Osteocyte (in vitro differentiated cells): ENCODE data around the gene MYT1. TPM values are rescaled to one million over a fixed set of nuclear protein-coding genes. Genes with fewer than 3 reads are reported as not detected.
"Not testable (repeated sequence)": the region's sequence is repeated elsewhere in the genome, so short reads cannot be mapped to it uniquely, and the experiment has no call there.

Source experiments
- DNase-seq: peaks from one replicate; pipeline ENCODE4 v3.0.0; 2021; ENCODE audit warnings: mixed read lengths; ENCODE audit not compliant: unreplicated experiment; ENCODE audit errors: extremely low spot score
- H3K27ac Mint-ChIP-seq: one replicate; pipeline ENCODE4 v1.8.0; 2021; ENCODE audit warnings: mild to moderate bottlenecking, mixed read lengths; ENCODE audit not compliant: unreplicated experiment
- H3K27me3 Mint-ChIP-seq: one replicate; pipeline ENCODE4 v1.8.0; 2021; ENCODE audit warnings: mixed read lengths; ENCODE audit not compliant: unreplicated experiment
- H3K36me3 Mint-ChIP-seq: one replicate; pipeline ENCODE4 v1.8.0; 2021; ENCODE audit warnings: mixed read lengths; ENCODE audit not compliant: unreplicated experiment
- H3K4me1 Mint-ChIP-seq: one replicate; pipeline ENCODE4 v1.8.0; 2021; ENCODE audit warnings: mixed read lengths; ENCODE audit not compliant: unreplicated experiment
- H3K4me3 Mint-ChIP-seq: one replicate; pipeline ENCODE4 v1.8.0; 2021; ENCODE audit warnings: mild to moderate bottlenecking, moderate library complexity, mixed read lengths; ENCODE audit not compliant: unreplicated experiment
- H3K9me3 Mint-ChIP-seq: one replicate; pipeline ENCODE4 v1.8.0; 2021; ENCODE audit warnings: mixed read lengths; ENCODE audit not compliant: unreplicated experiment
- total RNA-seq: library from RNA; stranded (reverse); gene quantifications from 2 replicates; pipeline ENCODE4 v1.2.1, GENCODE V29; 2021
- TF ChIP-seq, protein P1 (sequence below): fragments of 200-600 bp; sonication (generic); IDR thresholded peaks from 2 replicates; pipeline ENCODE4 v1.5.0; 2021; ENCODE audit warnings: antibody characterized with exemption, mild to moderate bottlenecking, moderate library complexity

Gene MYT1
- total RNA-seq, 1 donor from 2014 or later: not detected

DNA sequence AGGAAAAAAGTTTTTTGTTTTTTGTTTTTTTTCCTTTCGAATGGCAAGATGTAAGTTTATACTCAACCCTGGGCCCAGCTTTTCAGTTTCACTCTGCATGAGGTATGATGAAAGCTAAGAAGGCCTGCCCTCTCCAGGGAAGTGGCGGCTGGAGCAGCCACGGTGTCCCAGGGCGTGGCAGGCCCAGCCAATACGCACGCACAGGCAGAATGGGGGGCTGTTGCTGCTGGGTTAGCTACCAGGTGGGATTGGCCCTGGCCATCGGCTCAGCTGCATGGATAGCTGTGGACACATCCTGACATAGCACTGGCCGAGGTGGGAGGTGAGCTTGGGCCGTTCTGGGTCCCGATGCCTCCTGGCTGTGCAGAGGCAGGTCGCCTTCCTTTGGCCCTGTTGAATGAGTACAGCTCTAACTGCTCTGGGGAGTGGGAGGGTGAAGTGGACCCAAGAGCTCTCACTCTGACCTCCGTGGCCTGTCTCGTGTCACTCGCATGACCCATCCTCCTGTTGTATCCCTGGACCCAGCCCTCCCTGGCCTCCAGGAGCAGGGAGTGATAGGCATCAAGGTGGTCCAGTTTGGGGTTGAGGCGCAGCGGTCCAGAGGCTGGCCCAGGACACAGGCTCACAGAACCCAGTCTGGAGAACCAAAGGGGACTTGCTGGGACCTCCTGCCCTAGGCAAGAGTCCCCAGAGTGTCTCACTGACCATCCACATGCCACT, 18.1 kb downstream of the MYT1 start:
- DNase-seq: no peak
- TF ChIP-seq, protein P1, sequence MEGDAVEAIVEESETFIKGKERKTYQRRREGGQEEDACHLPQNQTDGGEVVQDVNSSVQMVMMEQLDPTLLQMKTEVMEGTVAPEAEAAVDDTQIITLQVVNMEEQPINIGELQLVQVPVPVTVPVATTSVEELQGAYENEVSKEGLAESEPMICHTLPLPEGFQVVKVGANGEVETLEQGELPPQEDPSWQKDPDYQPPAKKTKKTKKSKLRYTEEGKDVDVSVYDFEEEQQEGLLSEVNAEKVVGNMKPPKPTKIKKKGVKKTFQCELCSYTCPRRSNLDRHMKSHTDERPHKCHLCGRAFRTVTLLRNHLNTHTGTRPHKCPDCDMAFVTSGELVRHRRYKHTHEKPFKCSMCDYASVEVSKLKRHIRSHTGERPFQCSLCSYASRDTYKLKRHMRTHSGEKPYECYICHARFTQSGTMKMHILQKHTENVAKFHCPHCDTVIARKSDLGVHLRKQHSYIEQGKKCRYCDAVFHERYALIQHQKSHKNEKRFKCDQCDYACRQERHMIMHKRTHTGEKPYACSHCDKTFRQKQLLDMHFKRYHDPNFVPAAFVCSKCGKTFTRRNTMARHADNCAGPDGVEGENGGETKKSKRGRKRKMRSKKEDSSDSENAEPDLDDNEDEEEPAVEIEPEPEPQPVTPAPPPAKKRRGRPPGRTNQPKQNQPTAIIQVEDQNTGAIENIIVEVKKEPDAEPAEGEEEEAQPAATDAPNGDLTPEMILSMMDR: no peak
- peaks cover 6% of the 10 kb centered on the region for H3K27me3 Mint-ChIP-seq
- no peaks in the 10 kb centered on the region for H3K9me3 Mint-ChIP-seq
- H3K4me1 Mint-ChIP-seq: no peaks in the 10 kb centered on the region
- H3K4me3 Mint-ChIP-seq: no peak overlapping the region
- H3K27ac Mint-ChIP-seq: no peak overlapping the region
- no peaks in the 10 kb centered on the region for H3K36me3 Mint-ChIP-seq

DNA sequence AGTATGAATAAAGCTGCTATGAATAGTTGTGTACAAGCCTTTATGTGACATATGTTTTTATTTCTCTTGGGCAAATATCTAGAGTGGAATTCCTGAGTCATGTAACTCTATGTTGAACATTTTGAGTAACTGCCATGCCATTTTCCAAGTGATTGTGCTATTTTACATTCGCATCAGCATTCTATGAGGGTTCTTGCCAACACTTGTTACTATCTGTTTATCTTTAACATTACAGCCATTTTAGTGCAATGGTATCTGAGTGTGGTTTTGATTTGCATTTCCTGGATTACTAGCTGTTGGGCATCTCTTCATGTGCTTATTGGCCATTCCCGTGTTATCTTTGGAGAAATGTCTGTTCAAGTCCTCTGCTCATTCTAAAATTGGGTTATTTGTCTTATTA, 19.1 kb downstream of the MYT1 start:
- H3K4me3 Mint-ChIP-seq: no peak overlapping the region
- H3K27ac Mint-ChIP-seq: no peak overlapping the region
- no peak for DNase-seq
- H3K36me3 Mint-ChIP-seq: no peaks in the 10 kb centered on the region
- peaks cover 6% of the 10 kb centered on the region for H3K27me3 Mint-ChIP-seq
- H3K4me1 Mint-ChIP-seq: no peaks in the 10 kb centered on the region
- no peaks in the 10 kb centered on the region for H3K9me3 Mint-ChIP-seq
- TF ChIP-seq, protein P1: no peak

GRCh38 chr20:64184795-64185194, 20.5 kb downstream of the MYT1 start:
- H3K4me3 Mint-ChIP-seq: no peak overlapping the region
- TF ChIP-seq, protein P1: no peak
- DNase-seq: no peak
- H3K27ac Mint-ChIP-seq: no peak overlapping the region
- H3K36me3 Mint-ChIP-seq: no peaks in the 10 kb centered on the region
- no peaks in the 10 kb centered on the region for H3K9me3 Mint-ChIP-seq
- peaks cover 13% of the 10 kb centered on the region for H3K27me3 Mint-ChIP-seq
- H3K4me1 Mint-ChIP-seq: no peaks in the 10 kb centered on the region

DNA sequence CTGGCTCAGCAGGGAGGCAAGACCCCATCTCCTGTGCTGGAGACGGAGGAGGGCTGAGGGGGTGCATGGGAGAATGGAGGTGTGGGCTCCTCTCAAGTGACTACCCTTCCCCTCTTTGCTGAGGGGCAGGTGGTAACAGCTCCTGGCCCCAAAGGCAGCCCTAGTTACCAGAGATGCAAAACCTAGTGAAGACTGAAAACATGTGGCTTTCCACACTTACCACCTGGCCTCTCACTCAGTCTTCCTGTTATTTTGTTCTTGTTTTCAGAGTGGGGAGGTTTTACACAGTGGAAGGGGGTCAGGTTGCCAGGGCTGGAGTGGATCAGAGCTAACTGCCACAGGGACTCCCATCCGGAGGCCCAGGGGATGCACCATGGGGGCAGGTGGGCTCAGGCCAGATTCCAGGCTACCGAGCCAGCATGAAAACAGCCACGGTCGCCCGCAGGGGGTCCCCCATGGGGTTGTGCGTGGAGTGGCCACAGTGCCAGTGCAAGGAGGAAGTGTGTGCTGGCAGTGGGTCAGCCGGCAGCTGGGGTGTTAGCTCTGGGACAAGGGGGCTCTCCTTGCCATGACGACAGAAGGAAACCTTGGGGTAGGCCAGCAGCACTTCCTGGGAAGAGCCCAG, 21.1 kb downstream of the MYT1 start:
- Mint-ChIP-seq H3K4me1 (no peaks in the 10 kb centered on the region), H3K36me3 (no peaks in the 10 kb centered on the region), H3K9me3 (no peaks in the 10 kb centered on the region), H3K27ac (no peak overlapping the region), H3K27me3 (peaks cover 17% of the 10 kb centered on the region), H3K4me3 (no peak overlapping the region)
- DNase-seq: no peak
- TF ChIP-seq, protein P1: no peak

DNA sequence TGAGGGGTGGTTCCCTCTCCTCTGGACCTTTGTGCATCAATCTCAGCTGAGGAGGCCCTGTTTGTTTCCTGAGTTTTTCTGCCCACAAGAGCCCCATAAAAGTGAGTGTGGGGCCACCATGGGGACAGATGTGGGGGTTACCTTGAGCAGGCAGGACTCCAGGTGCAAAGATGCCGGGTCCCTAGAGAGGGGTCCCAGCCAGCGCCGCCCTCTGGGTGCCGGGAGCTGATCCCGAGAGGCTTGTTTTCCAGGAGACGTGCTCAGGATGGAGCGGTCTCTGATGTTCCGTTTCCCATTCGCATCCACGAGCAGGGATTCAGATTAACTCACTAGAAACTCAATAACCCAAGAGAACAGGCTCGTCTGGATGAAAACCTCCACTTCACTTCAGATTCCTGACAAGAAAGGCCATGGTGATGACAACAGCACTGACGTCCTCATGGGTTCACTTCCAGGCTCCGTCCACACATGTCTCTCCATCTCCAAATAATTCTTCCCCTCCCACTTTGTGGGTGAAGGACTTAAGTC, 21.9 kb downstream of the MYT1 start:
- no peak overlapping the region for H3K4me3 Mint-ChIP-seq
- DNase-seq: no peak
- TF ChIP-seq, protein P1: no peak
- no peaks in the 10 kb centered on the region for H3K9me3 Mint-ChIP-seq
- no peaks in the 10 kb centered on the region for H3K36me3 Mint-ChIP-seq
- H3K27me3 Mint-ChIP-seq: peaks cover 17% of the 10 kb centered on the region
- H3K4me1 Mint-ChIP-seq: no peaks in the 10 kb centered on the region
- H3K27ac Mint-ChIP-seq: no peak overlapping the region

GRCh38 chr20:64187213-64187612, 23.0 kb downstream of the MYT1 start:
- not testable (repeated sequence) for H3K36me3 Mint-ChIP-seq, H3K9me3 Mint-ChIP-seq, H3K4me1 Mint-ChIP-seq, H3K4me3 Mint-ChIP-seq, DNase-seq, H3K27ac Mint-ChIP-seq
- peaks cover 11% of the 10 kb centered on the region for H3K27me3 Mint-ChIP-seq
